Mesothelial cell of epicardium (in vitro differentiated cells): Measurements from ENCODE around the gene FNBP1L. TPM values are rescaled to one million over a fixed set of nuclear protein-coding genes. Genes with fewer than 3 reads are reported as not detected.

Experiments used
- DNase-seq, 2 experiments: peaks; one replicate each; pipeline ENCODE4 v3.0.0; 2021; ENCODE audit warnings: low spot score in 2 of 2; ENCODE audit not compliant: unreplicated experiment in 2 of 2
- H3K27ac Mint-ChIP-seq: 2 replicates; pipeline ENCODE4 v1.8.0; 2021; ENCODE audit warnings: mixed read lengths
- H3K27me3 Mint-ChIP-seq: 2 replicates; pipeline ENCODE4 v1.8.0; 2021; ENCODE audit warnings: low read depth, mixed read lengths
- H3K36me3 Mint-ChIP-seq: 2 replicates; pipeline ENCODE4 v1.8.0; 2021; ENCODE audit warnings: mixed read lengths
- H3K4me1 Mint-ChIP-seq: 2 replicates; pipeline ENCODE4 v1.8.0; 2021; ENCODE audit warnings: mixed read lengths
- H3K4me3 Mint-ChIP-seq: 2 replicates; pipeline ENCODE4 v1.8.0; 2021; ENCODE audit warnings: mild to moderate bottlenecking, moderate library complexity, mixed read lengths
- H3K9me3 Mint-ChIP-seq: 2 replicates; pipeline ENCODE4 v1.8.0; 2021; ENCODE audit warnings: mixed read lengths
- total RNA-seq: library from RNA; stranded (reverse); gene quantifications from 3 replicates; pipeline ENCODE4 v1.2.1, GENCODE V29; 2021
- TF ChIP-seq, protein P1 (sequence below): fragments of 200-600 bp; sonication (generic); IDR thresholded peaks from one replicate; pipeline ENCODE4 v1.5.0; 2021; ENCODE audit warnings: antibody characterized with exemption; ENCODE audit not compliant: unreplicated experiment

Gene FNBP1L
- total RNA-seq, 1 donor from 2014 or later = 73.7 TPM

DNA sequence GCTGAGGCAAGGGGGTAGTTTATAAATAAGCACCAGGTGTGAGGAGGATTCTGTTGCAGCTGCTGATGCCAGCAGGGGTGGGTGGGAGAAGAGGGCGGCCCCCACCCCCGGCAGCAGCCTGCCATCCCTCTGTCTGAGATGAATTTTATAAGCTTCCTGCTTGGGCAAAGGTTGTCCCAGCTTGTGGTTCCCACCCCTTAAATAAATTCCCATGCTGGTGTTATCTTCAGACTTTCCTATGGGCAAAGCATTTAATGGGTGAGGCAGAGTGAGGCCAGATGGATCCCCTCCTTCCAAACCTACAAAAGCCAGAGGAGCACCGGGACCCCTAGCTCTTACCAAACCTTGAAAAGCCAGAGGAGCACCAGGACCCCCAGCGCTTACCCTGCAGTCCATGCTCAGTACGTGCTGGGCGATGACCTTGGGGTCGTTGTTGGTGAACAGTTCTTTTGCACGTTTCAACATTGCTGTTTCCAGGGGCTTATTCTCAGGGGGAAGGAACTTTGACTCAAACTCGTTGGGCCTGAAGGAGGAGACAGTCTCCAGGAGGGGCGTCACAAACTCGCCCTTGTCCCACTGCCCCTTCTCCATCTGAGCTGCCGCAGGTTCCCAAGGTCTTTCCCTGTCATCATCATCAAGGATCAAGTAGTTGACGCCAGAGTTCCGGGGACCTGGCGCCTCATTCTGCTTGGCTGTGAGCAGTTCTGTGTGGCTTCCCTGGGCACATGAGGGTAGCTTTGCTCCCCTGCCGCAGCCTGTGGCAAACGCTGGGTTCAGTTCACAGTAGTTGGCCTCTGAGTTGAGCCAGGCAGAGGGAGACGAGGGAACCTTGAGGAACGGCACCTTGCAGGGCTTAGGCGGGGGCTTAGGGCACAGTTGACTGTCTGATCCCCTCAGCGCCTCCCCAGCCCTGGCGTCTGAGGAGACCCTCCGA lies 134.3 kb downstream of the FNBP1L start:
- Mint-ChIP-seq H3K36me3 (no peaks in the 10 kb centered on the region), H3K27ac (no peak overlapping the region), H3K4me1 (peaks cover 48% of the 10 kb centered on the region), H3K9me3 (no peaks in the 10 kb centered on the region), H3K4me3 (no peak overlapping the region), H3K27me3 (no peaks in the 10 kb centered on the region)
- no peak for DNase-seq
- TF ChIP-seq, protein P1, sequence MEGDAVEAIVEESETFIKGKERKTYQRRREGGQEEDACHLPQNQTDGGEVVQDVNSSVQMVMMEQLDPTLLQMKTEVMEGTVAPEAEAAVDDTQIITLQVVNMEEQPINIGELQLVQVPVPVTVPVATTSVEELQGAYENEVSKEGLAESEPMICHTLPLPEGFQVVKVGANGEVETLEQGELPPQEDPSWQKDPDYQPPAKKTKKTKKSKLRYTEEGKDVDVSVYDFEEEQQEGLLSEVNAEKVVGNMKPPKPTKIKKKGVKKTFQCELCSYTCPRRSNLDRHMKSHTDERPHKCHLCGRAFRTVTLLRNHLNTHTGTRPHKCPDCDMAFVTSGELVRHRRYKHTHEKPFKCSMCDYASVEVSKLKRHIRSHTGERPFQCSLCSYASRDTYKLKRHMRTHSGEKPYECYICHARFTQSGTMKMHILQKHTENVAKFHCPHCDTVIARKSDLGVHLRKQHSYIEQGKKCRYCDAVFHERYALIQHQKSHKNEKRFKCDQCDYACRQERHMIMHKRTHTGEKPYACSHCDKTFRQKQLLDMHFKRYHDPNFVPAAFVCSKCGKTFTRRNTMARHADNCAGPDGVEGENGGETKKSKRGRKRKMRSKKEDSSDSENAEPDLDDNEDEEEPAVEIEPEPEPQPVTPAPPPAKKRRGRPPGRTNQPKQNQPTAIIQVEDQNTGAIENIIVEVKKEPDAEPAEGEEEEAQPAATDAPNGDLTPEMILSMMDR = no peak

DNA sequence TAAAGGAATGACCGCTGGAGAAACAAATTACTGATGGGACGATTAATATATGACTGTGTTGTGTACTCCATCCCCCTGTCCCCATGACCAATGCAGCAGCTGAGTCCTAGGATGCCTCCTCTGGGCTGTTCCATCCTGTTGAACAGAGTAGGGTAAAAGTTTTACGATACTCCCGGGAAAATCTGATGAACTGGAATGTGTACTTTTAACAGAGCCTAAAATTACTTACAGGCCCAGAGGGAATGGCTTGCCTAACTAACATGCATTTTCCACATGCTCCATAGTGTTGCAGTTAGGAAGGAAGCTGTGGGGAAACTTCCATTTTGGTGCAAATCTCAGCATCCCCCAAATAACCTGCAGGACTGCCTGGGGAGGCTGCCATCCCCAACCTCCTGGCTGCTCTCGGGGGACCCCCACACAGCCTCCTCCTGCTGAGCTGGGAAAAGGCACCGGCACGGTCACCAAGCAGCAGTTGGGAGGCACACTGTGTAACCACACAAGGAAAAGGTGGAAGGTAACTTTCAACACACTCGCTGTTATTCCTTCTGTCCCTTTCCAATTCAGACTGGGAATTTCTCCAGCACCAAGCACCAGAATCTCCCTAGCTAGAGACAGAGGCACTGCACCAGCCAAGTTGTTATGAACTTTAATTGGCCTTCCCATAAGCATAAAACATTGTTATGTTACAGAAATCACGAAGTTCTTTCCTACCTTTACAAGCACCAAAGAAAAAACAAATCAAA lies 136.5 kb downstream of the FNBP1L start:
- H3K4me1 Mint-ChIP-seq = peaks cover 36% of the 10 kb centered on the region
- H3K27ac Mint-ChIP-seq = peak overlapping the region; percentile 94
- TF ChIP-seq, protein P1 = no peak
- H3K4me3 Mint-ChIP-seq = no peak overlapping the region
- peaks cover 11% of the 10 kb centered on the region for H3K36me3 Mint-ChIP-seq
- no peaks in the 10 kb centered on the region for H3K9me3 Mint-ChIP-seq
- no peaks in the 10 kb centered on the region for H3K27me3 Mint-ChIP-seq
- DNase-seq = no peak

DNA sequence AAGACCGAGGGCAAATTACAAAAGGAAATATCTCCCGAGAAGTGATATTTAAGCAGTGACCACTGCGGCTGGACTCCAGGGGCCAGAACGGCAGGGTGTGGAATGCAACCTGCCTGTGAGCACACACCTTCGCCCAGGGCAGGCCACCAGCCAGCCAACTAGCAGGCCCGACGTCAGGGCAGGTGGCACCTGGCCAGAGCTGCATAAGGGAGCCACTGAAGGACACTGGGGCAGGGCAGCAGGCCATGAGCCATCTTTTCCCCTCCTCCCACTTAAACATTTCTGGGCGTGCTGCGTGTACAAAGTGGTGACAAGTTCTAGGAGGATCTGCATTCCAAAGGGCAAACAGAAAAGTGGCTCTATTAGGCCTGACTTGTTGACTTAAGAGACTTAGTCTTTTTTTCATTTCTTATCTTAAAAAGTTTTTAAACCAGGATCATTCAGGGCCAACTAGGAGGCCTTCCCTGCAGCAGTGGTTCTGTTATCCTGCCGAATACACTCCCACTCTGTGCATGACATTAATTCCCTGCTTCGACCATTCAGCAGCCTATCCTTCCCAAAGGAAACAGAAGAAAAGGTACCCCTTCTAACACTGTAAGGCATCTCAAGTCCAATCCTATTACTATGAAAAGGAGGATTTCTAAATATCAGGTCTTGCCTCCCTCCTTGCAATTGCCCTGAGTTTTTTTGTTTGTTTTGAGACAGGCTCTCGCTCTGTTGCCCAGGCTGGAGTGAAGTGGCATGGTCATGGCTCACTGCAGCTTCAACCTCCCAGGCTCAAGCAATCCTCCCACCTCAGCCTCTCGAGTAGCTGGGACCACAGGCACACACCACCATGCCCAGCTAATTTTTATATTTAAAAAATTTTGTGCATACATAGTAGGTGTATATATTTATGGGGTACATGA lies 137.4 kb downstream of the FNBP1L start:
- Mint-ChIP-seq H3K27me3 (no peaks in the 10 kb centered on the region), H3K9me3 (no peaks in the 10 kb centered on the region), H3K4me3 (no peak overlapping the region), H3K36me3 (peaks cover 11% of the 10 kb centered on the region), H3K4me1 (peaks cover 29% of the 10 kb centered on the region), H3K27ac (peak overlapping the region; percentile 94)
- no peak for DNase-seq
- TF ChIP-seq, protein P1 = no peak

DNA sequence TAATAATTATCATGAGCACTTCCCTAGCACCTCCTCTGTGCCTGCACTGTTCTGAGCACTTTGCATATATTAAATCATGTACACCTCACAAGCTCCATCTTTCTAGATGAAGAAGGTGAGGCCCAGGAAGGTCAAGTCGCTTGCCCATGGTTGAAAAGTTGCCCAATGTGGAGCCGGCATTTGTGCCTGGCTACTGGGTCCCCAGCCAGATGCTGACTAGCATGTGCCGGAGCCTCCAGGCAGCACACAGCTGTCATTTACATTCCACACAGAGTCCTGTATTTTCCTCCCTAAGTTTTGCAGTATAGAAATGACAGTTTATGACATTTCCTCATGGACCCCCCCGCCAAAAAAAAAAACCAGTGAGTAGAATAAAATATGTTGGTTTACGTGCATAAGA lies 139.4 kb downstream of the FNBP1L start:
- Mint-ChIP-seq H3K36me3 (peaks cover 11% of the 10 kb centered on the region), H3K4me1 (peaks cover 43% of the 10 kb centered on the region), H3K27me3 (no peaks in the 10 kb centered on the region), H3K4me3 (no peak overlapping the region), H3K27ac (no peak overlapping the region), H3K9me3 (no peaks in the 10 kb centered on the region)
- DNase-seq = no peak
- TF ChIP-seq, protein P1 = no peak

DNA sequence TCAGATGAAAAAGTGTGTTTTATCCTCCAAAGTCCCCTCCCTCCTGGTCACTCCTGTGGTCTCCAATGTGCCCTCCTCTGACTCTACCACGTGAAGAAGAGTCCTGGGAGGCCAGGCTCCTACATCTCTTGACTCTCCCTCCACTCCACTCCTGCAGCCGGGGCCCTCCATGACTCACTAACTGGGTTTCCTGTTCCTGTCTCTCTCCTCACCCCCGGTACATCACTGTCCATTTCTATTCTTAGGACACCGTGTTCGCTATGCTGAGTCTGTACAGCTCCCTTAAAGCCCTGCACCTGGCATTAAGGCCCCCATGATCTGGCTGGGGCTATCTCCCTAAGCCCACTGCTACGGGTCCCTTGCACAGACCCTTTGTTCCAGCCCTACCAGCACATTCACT lies 140.3 kb downstream of the FNBP1L start:
- no peak for DNase-seq
- H3K9me3 Mint-ChIP-seq = no peaks in the 10 kb centered on the region
- H3K27me3 Mint-ChIP-seq = no peaks in the 10 kb centered on the region
- peaks cover 44% of the 10 kb centered on the region for H3K4me1 Mint-ChIP-seq
- H3K27ac Mint-ChIP-seq = no peak overlapping the region
- H3K36me3 Mint-ChIP-seq = peaks cover 11% of the 10 kb centered on the region
- TF ChIP-seq, protein P1 = no peak
- H3K4me3 Mint-ChIP-seq = no peak overlapping the region
